Measurements from ENCODE around the gene DDX42.

GRCh38 chr17:63752707-63753106 is 21.3 kb upstream of the DDX42 start:
- TF ChIP-seq POLR2A (IDR thresholded peaks at IDR 0.05): no peak
- TF ChIP-seq, protein P1, sequence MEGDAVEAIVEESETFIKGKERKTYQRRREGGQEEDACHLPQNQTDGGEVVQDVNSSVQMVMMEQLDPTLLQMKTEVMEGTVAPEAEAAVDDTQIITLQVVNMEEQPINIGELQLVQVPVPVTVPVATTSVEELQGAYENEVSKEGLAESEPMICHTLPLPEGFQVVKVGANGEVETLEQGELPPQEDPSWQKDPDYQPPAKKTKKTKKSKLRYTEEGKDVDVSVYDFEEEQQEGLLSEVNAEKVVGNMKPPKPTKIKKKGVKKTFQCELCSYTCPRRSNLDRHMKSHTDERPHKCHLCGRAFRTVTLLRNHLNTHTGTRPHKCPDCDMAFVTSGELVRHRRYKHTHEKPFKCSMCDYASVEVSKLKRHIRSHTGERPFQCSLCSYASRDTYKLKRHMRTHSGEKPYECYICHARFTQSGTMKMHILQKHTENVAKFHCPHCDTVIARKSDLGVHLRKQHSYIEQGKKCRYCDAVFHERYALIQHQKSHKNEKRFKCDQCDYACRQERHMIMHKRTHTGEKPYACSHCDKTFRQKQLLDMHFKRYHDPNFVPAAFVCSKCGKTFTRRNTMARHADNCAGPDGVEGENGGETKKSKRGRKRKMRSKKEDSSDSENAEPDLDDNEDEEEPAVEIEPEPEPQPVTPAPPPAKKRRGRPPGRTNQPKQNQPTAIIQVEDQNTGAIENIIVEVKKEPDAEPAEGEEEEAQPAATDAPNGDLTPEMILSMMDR (IDR thresholded peaks at IDR 0.05): no peak

All from esophagus squamous epithelium (tissue), 4 donors.